Hepatocyte (in vitro differentiated cells): ENCODE data around the gene ATP6V1B1. TPM values are rescaled to one million over a fixed set of nuclear protein-coding genes. Genes with fewer than 3 reads are reported as not detected.

Experiments used
- DNase-seq: peaks from one replicate; pipeline ENCODE4 v3.0.0-alpha.2; 2016; ENCODE audit warnings: low spot score
- H2AFZ ChIP-seq: fragments of 200-600 bp; sonication (generic); 2 replicates; pipeline ENCODE4 v1.6.0; 2016; ENCODE audit warnings: antibody characterized with exemption, mild to moderate bottlenecking
- H3K27ac ChIP-seq: fragments of 200-600 bp; sonication (generic); 2 replicates; pipeline ENCODE4 v1.5.1; 2016; ENCODE audit warnings: mild to moderate bottlenecking
- H3K27me3 ChIP-seq: fragments of 200-600 bp; sonication (generic); 2 replicates; pipeline ENCODE4 v1.6.1; 2016
- H3K36me3 ChIP-seq: fragments of 200-600 bp; sonication (generic); replicated peaks from 2 replicates; pipeline ENCODE4 v1.5.1; 2016; ENCODE audit warnings: low read depth; ENCODE audit not compliant: insufficient read depth
- H3K4me1 ChIP-seq: fragments of 200-600 bp; sonication (generic); 2 replicates; pipeline ENCODE4 v1.5.1; 2016; ENCODE audit warnings: mild to moderate bottlenecking, moderate library complexity; ENCODE audit not compliant: insufficient read depth
- H3K4me2 ChIP-seq: fragments of 200-600 bp; sonication (generic); 2 replicates; pipeline ENCODE4 v1.6.0; 2016
- H3K4me3 ChIP-seq: fragments of 200-600 bp; sonication (generic); 2 replicates; pipeline ENCODE4 v1.5.1; 2016; ENCODE audit warnings: mild to moderate bottlenecking
- H3K79me2 ChIP-seq: fragments of 200-600 bp; sonication (generic); 2 replicates; pipeline ENCODE4 v1.6.0; 2017; ENCODE audit warnings: mild to moderate bottlenecking
- H3K9me2 ChIP-seq: fragments of 200-600 bp; sonication (generic); replicated peaks from 2 replicates; pipeline ENCODE4 v1.6.0; 2017; ENCODE audit warnings: mild to moderate bottlenecking; ENCODE audit not compliant: insufficient read depth
- H3K9me3 ChIP-seq: fragments of 200-600 bp; sonication (generic); 2 replicates; pipeline ENCODE4 v1.5.1; 2016; ENCODE audit warnings: low read depth, mild to moderate bottlenecking
- H4K20me1 ChIP-seq: fragments of 200-600 bp; sonication (generic); 2 replicates; pipeline ENCODE4 v1.6.0; 2016; ENCODE audit warnings: mild to moderate bottlenecking; ENCODE audit not compliant: insufficient read depth, poor library complexity, severe bottlenecking
- EZH2 ChIP-seq: fragments of 200-600 bp; sonication (generic); IDR thresholded peaks from 2 replicates; pipeline ENCODE4 v1.6.1; 2016; ENCODE audit warnings: antibody characterized with exemption, mild to moderate bottlenecking, borderline replicate concordance
- EZH2phosphoT487 ChIP-seq: fragments of 200-600 bp; sonication (generic); IDR thresholded peaks from one replicate; pipeline ENCODE4 v1.6.1; 2018; ENCODE audit warnings: antibody characterized with exemption, mild to moderate bottlenecking, low read depth, moderate library complexity; ENCODE audit not compliant: unreplicated experiment, severe bottlenecking
- WGBS: methylation state at CpG from one replicate; pipeline ENCODE4 v1.1.6; 2016; ENCODE audit warnings: low lambda C conversion rate; ENCODE audit errors: missing lambda C conversion rate; 5-methylcytosine and 5-hydroxymethylcytosine counted together
- polyA plus RNA-seq: library from polyadenylated mRNA; unstranded; fragments of >200 nt; fragmentation: Nextera tagmentation; extraction: Ambion mirVana; gene quantifications from 2 replicates; pipeline ENCODE4 v1.2.1, GENCODE V29; 2016
- total RNA-seq: library from RNA; depleted of rRNA; stranded (reverse); fragments of >200 nt; gene quantifications from 2 replicates; pipeline ENCODE4 v1.2.3, GENCODE V29; 2014
- TF ChIP-seq, protein P1 (sequence below): fragments of 200-600 bp; sonication (generic); IDR thresholded peaks from 2 replicates; pipeline ENCODE4 v1.5.1; 2016; ENCODE audit warnings: antibody characterized with exemption, mild to moderate bottlenecking; ENCODE audit not compliant: poor library complexity

ATP6V1B1 gene
- total and polyA plus RNA-seq, 2 experiments from 2014 or later, result 1.7 to 2.9 TPM

DNA sequence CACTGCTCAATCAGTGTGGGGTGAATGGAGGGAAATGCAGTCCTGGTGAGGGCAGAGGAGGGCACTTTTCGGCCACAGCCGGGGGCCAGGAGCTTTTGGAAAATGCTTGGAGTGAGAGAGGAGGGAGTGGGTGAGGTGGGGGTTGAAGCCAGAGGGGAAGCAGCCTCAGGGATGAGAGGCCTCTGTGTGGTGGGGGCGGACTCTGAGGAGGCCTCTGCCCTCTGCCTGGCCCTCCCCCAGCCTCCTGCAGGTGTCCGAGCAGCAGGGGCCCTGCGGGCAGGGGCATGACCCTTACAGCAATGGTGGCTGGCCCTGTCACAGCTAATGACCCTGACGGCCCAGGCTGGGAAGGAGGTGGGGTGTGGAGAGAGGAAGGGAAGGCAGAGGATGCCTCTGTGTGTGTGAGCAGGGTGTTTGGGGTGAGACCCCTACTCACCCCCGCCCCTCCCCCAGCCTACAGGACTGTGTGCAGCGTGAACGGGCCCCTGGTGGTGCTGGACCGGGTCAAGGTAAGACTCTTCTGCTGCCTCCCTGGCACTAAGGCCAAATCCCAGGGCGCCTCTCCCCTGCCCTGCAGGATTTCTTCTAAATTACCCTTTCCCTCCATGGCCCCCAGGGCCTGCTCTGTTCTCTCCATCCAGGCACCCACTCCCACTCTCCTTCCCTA is 7.6 kb downstream of the ATP6V1B1 start:
- DNase-seq, result no peak
- no peak overlapping the region for H3K4me2 ChIP-seq
- no peak overlapping the region for H2AFZ ChIP-seq
- H3K4me3 ChIP-seq, result no peak overlapping the region
- H3K9me3 ChIP-seq, result no peaks in the 10 kb centered on the region
- H3K27ac ChIP-seq, result no peak overlapping the region
- TF ChIP-seq EZH2 (no peak), EZH2phosphoT487 (no peak)
- TF ChIP-seq, protein P1, sequence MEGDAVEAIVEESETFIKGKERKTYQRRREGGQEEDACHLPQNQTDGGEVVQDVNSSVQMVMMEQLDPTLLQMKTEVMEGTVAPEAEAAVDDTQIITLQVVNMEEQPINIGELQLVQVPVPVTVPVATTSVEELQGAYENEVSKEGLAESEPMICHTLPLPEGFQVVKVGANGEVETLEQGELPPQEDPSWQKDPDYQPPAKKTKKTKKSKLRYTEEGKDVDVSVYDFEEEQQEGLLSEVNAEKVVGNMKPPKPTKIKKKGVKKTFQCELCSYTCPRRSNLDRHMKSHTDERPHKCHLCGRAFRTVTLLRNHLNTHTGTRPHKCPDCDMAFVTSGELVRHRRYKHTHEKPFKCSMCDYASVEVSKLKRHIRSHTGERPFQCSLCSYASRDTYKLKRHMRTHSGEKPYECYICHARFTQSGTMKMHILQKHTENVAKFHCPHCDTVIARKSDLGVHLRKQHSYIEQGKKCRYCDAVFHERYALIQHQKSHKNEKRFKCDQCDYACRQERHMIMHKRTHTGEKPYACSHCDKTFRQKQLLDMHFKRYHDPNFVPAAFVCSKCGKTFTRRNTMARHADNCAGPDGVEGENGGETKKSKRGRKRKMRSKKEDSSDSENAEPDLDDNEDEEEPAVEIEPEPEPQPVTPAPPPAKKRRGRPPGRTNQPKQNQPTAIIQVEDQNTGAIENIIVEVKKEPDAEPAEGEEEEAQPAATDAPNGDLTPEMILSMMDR, result no peak
- no peaks in the 10 kb centered on the region for H4K20me1 ChIP-seq
- H3K36me3 ChIP-seq, result no peaks in the 10 kb centered on the region
- H3K4me1 ChIP-seq, result peaks cover 3% of the 10 kb centered on the region
- peaks cover 50% of the 10 kb centered on the region for H3K27me3 ChIP-seq
- WGBS, result 52% methylated on average over 11 of the region's 11 CpGs
- H3K9me2 ChIP-seq, result no peaks in the 10 kb centered on the region
- no peaks in the 10 kb centered on the region for H3K79me2 ChIP-seq

DNA sequence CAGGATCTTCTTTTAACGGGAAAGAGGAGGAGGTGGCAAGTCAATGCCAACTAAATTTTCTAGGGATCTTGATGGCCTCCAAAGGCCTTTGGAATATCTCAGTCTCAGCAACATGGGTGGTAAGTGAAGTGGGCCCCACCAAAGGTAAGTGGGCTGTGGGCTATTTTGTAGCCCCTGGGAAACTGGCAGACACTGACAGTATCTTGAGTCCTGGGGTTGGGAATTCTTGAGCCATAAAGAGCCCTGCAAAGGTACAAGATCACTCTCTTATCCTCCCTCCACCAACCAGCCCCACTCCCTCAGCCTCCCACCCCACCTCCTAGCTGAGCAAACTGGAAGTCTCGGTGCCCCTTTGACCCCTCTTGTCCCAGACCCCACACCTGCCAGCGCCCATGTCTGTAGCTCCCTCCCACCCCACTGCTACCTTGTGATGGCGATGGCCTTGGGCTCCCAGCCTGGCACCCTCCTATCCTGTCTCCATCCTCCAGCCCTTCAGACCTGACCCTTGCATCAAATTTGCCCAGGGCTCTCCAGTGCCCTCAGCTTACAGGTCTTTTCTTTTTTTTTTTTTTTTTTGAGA is 8.5 kb downstream of the ATP6V1B1 start:
- peaks cover 47% of the 10 kb centered on the region for H3K27me3 ChIP-seq
- H3K79me2 ChIP-seq, result no peaks in the 10 kb centered on the region
- H3K4me3 ChIP-seq, result no peak overlapping the region
- no peak overlapping the region for H3K27ac ChIP-seq
- H4K20me1 ChIP-seq, result no peaks in the 10 kb centered on the region
- whole genome bisulfite sequencing, result 79% methylated on average over 4 of the region's 4 CpGs
- H3K4me1 ChIP-seq, result peaks cover 3% of the 10 kb centered on the region
- no peak overlapping the region for H2AFZ ChIP-seq
- no peaks in the 10 kb centered on the region for H3K36me3 ChIP-seq
- TF ChIP-seq, protein P1, result no peak
- TF ChIP-seq EZH2, result no peak
- TF ChIP-seq EZH2phosphoT487, result no peak
- no peaks in the 10 kb centered on the region for H3K9me2 ChIP-seq
- H3K9me3 ChIP-seq, result no peaks in the 10 kb centered on the region
- H3K4me2 ChIP-seq, result no peak overlapping the region
- DNase-seq, result no peak

DNA sequence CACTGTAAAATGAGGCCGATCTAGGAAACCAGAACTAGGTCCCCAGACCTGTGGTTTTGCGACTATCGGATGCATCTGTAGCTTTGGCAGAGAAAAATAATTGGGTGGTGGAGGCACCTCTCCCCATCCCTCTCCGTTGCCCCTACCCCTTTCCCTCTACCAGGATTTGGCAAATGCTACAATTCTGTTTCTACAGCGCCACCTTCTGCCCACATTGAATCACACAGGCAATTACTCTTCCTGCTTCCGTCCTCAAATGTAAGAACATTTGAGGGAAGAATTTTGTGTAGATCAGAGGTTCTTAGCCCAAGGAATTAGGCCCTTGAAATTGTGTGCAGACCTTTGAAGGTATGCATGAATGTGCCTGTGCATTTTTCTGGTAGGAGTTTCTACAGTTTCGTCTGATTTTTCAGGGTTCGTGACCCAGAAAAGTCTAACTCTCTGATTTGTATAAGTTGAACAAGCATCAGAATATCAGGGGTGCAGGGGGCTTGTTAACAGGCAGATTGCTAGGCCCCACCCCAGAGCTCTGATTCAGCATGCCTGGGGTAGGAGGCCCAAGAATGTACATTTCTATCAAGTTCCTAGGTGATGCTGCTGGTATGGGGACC is 11.2 kb downstream of the ATP6V1B1 start:
- peaks cover 3% of the 10 kb centered on the region for H3K4me1 ChIP-seq
- H3K9me2 ChIP-seq, result no peaks in the 10 kb centered on the region
- 24% methylated on average over 8 of the region's 8 CpGs for WGBS
- H3K36me3 ChIP-seq, result no peaks in the 10 kb centered on the region
- TF ChIP-seq EZH2phosphoT487, result no peak
- TF ChIP-seq, protein P1, result peak; percentile 83
- TF ChIP-seq EZH2, result no peak
- no peak overlapping the region for H3K4me3 ChIP-seq
- H3K27me3 ChIP-seq, result peaks cover 40% of the 10 kb centered on the region
- H3K79me2 ChIP-seq, result no peaks in the 10 kb centered on the region
- no peak overlapping the region for H2AFZ ChIP-seq
- no peaks in the 10 kb centered on the region for H4K20me1 ChIP-seq
- no peaks in the 10 kb centered on the region for H3K9me3 ChIP-seq
- H3K4me2 ChIP-seq, result no peak overlapping the region
- no peak overlapping the region for H3K27ac ChIP-seq
- peak; percentile 71 for DNase-seq
